NOMO-1 (cell line): ENCODE measurements around the gene OVOL2.
"Not testable (repeated sequence)": the region's sequence is repeated elsewhere in the genome, so short reads cannot be mapped to it uniquely, and the experiment has no call there.

Experiments used
- DNase-seq, 2 experiments: peaks; one replicate each; lab custom pipeline; 2025; ENCODE audit not compliant: unreplicated experiment in 2 of 2; lab: John Stamatoyannopoulos, UW

Gene OVOL2

GRCh38 chr20:18058661-18059467 lies 1.1 kb upstream of the OVOL2 start:
- no peak for DNase-seq

- DNase-seq: no peak
These were observed 256 bp upstream of the OVOL2 start for GRCh38 chr20:18057994-18058349.

- DNase-seq: no peak
These were observed 1.3 kb downstream of the OVOL2 start for GRCh38 chr20:18056174-18057100.

GRCh38 chr20:18055261-18055660 lies 2.5 kb downstream of the OVOL2 start:
- DNase-seq: no peak

- DNase-seq: no peak
These were observed 4.9 kb downstream of the OVOL2 start for GRCh38 chr20:18052856-18053255.

- no peak for DNase-seq
These were observed 7.1 kb downstream of the OVOL2 start for GRCh38 chr20:18050628-18051027.

- peak; percentile 53 to 80 for DNase-seq
These were observed 9.5 kb downstream of the OVOL2 start for GRCh38 chr20:18048176-18048575.

GRCh38 chr20:18046535-18046934 lies 11.2 kb downstream of the OVOL2 start:
- DNase-seq: no peak

GRCh38 chr20:18042229-18042628 lies 15.5 kb downstream of the OVOL2 start:
- no peak for DNase-seq

- DNase-seq: no peak
These were observed 16.3 kb downstream of the OVOL2 start for GRCh38 chr20:18041462-18041861.

- no peak for DNase-seq
These were observed 18.7 kb downstream of the OVOL2 start for GRCh38 chr20:18039063-18039462.

- DNase-seq: no peak
These were observed 23.7 kb downstream of the OVOL2 start for GRCh38 chr20:18034039-18034438.

GRCh38 chr20:18032977-18033892 lies 24.5 kb downstream of the OVOL2 start:
- DNase-seq: no peak

- no peak for DNase-seq
These were observed 25.7 kb downstream of the OVOL2 start for GRCh38 chr20:18031888-18032509.

GRCh38 chr20:18031050-18031449 lies 26.7 kb downstream of the OVOL2 start:
- no peak for DNase-seq

- DNase-seq: no peak
These were observed 27.7 kb downstream of the OVOL2 start for GRCh38 chr20:18030020-18030419.

- DNase-seq: not testable (repeated sequence)
These were observed 30.7 kb downstream of the OVOL2 start for GRCh38 chr20:18027011-18027410.

- no peak for DNase-seq
These were observed 33.0 kb downstream of the OVOL2 start for GRCh38 chr20:18024606-18025127.

GRCh38 chr20:18020931-18021330 lies 36.8 kb downstream of the OVOL2 start:
- DNase-seq: no peak

GRCh38 chr20:18019068-18019467 lies 38.6 kb downstream of the OVOL2 start:
- peak; percentile 12 to 38 for DNase-seq
